Testis (tissue), 3 donors: ENCODE results near the gene ARL8A. TPM values are rescaled to one million over a fixed set of nuclear protein-coding genes. Genes with fewer than 3 reads are reported as not detected.

Experiments
- DNase-seq: peaks from one replicate; pipeline ENCODE4 v3.0.0-alpha.2; 2019
- H3K27ac ChIP-seq, 2 donors: fragments of 200-600 bp; sonication (generic); one replicate each; pipeline ENCODE4 v1.5.1; 2019
- H3K27me3 ChIP-seq: fragments of 200-600 bp; sonication (generic); one replicate; pipeline ENCODE4 v1.5.1; 2019
- H3K36me3 ChIP-seq: fragments of 200-600 bp; sonication (generic); one replicate; pipeline ENCODE4 v1.5.1; 2017; ENCODE audit warnings: low read depth; ENCODE audit errors: missing control alignments
- H3K4me1 ChIP-seq: fragments of 200-600 bp; sonication (generic); one replicate; pipeline ENCODE4 v1.5.1; 2019
- H3K4me3 ChIP-seq, 2 donors: fragments of 200-600 bp; sonication (generic); one replicate each; pipeline ENCODE4 v1.5.1; 2017 to 2019
- H3K9me3 ChIP-seq: fragments of 200-600 bp; sonication (generic); one replicate; pipeline ENCODE4 v1.5.1; 2017
- CTCF ChIP-seq, 3 experiments: fragments of 450-650 bp in 2 of 3; fragments of 200-600 bp in 1 of 3; sonication (generic) in 1 of 3; IDR thresholded peaks; one replicate each; pipeline ENCODE4 v1.5.1; 2016 to 2019; ENCODE audit warnings: antibody characterized with exemption in 3 of 3, mild to moderate bottlenecking in 2 of 3, moderate library complexity in 1 of 3
- POLR2A ChIP-seq: fragments of 450-650 bp; IDR thresholded peaks from one replicate; pipeline ENCODE4 v1.6.1; 2017; ENCODE audit warnings: antibody characterized with exemption, mild to moderate bottlenecking, moderate library complexity
- WGBS, 2 donors: methylation state at CpG; one replicate each; pipeline ENCODE4 v1.1.5; 2018; 5-methylcytosine and 5-hydroxymethylcytosine counted together
- intact Hi-C: fragments of 100-400 bp; cut with DNase I; formaldehyde crosslinking; loops from one replicate; pipeline ENCODE4 v1.15.1; 2023; ENCODE audit warnings: low total_unique reads
- polyA plus RNA-seq: library from polyadenylated mRNA; stranded (reverse); fragments of 350-450 nt; fragmentation: Illumina TruSeq; extraction: RNeasy Lipid Tissue Mini Kit (QIAGEN cat#74804); gene quantifications from one replicate; pipeline ENCODE4 v1.2.3, GENCODE V29; 2014; ENCODE audit warnings: low read depth, low replicate concordance; ENCODE audit not compliant: insufficient read depth
- total RNA-seq, 2 donors: library from RNA; depleted of rRNA; stranded (reverse); fragments of >200 nt; gene quantifications; one replicate each; pipeline ENCODE4 v1.2.3, GENCODE V29; 2016

ARL8A gene
- total and polyA plus RNA-seq, 3 donors from 2014 or later: 46.9 to 80.8 (median 63.9) TPM

GRCh38 chr1:202122639-202123335 is 21.8 kb downstream of the ARL8A start, which contains the start of gene GPR37L1:
GPR37L1 (plus strand) TSS chr1:202122917; CDS start chr1:202122964, 47 bp downstream.
- Histone ChIP-seq H3K27ac (no peak within 1 kb of the TSS), H3K9me3 (no peaks in the 10 kb centered on the region), H3K4me3 (no peak within 1 kb of the TSS), H3K27me3 (no peaks in the 10 kb centered on the region), H3K4me1 (peaks cover 8% of the 10 kb centered on the region), H3K36me3 (no peaks in the 10 kb centered on the region)
- intact Hi-C loops: no loop called here
- peak; percentile 88 for DNase-seq
- no peak for TF ChIP-seq POLR2A
- TF ChIP-seq CTCF (IDR thresholded peaks at IDR 0.05): peak; percentile 48 to 71 (median 61)
- WGBS, 2 donors: 20 to 51% methylated on average over 2 to 19 of the region's 19 CpGs

GRCh38 chr1:202121006-202121405 is 23.5 kb downstream of the ARL8A start:
- 77 to 89% methylated on average over 5 to 7 of the region's 7 CpGs for WGBS, 2 donors
- H3K4me1 ChIP-seq: peaks cover 8% of the 10 kb centered on the region

GRCh38 chr1:202117898-202118371 is 26.6 kb downstream of the ARL8A start:
- no peak overlapping the region for H3K27ac ChIP-seq
- H3K4me3 ChIP-seq: no peak overlapping the region
- no peaks in the 10 kb centered on the region for H3K36me3 ChIP-seq
- peaks cover 15% of the 10 kb centered on the region for H3K4me1 ChIP-seq
- H3K27me3 ChIP-seq: no peaks in the 10 kb centered on the region
- WGBS, 2 donors: 79 to 82% methylated on average over 10 of the region's 10 CpGs
- intact Hi-C loops: no loop called here
- no peak for TF ChIP-seq CTCF (IDR thresholded peaks at IDR 0.05)
- TF ChIP-seq POLR2A: no peak
- H3K9me3 ChIP-seq: no peaks in the 10 kb centered on the region
- DNase-seq: no peak

More at GRCh38 chr1:202121006-202121405, 23.5 kb downstream of the ARL8A start:
- TF ChIP-seq POLR2A: no peak
- no peak for TF ChIP-seq CTCF (IDR thresholded peaks at IDR 0.05)
- Histone ChIP-seq H3K4me3 (no peak overlapping the region), H3K36me3 (no peaks in the 10 kb centered on the region), H3K27me3 (no peaks in the 10 kb centered on the region), H3K9me3 (no peaks in the 10 kb centered on the region), H3K27ac (no peak overlapping the region)
- intact Hi-C loops: no loop called here
- no peak for DNase-seq

GRCh38 chr1:202116287-202116686 is 28.2 kb downstream of the ARL8A start:
- intact Hi-C loops: no loop called here
- no peak for TF ChIP-seq CTCF (IDR thresholded peaks at IDR 0.05)
- no peak for TF ChIP-seq POLR2A

More at GRCh38 chr1:202116287-202116686, 28.2 kb downstream of the ARL8A start:
- Histone ChIP-seq H3K27ac (no peak overlapping the region), H3K4me3 (no peak overlapping the region), H3K27me3 (no peaks in the 10 kb centered on the region), H3K9me3 (no peaks in the 10 kb centered on the region), H3K36me3 (no peaks in the 10 kb centered on the region), H3K4me1 (peaks cover 12% of the 10 kb centered on the region)
- 94 to 96% methylated on average over 8 of the region's 8 CpGs for WGBS, 2 donors
- no peak for DNase-seq
